Fibroblast of pulmonary artery (primary cell): ENCODE data around the gene TTC7B.

Experiments
- DNase-seq: peaks from one replicate; pipeline ENCODE4 v3.0.0-alpha.2; 2010; ENCODE audit warnings: low read depth
- H3K4me3 ChIP-seq: replicated peaks from 2 replicates; pipeline ENCODE4 v1.5.1; 2011; ENCODE audit warnings: low read depth, mild to moderate bottlenecking, control low read depth, low read length, moderate library complexity
- CTCF ChIP-seq: IDR thresholded peaks from 2 replicates; pipeline ENCODE4 v1.5.1; 2011; ENCODE audit warnings: mild to moderate bottlenecking, control low read depth, low read length, inconsistent platforms; ENCODE audit errors: missing control alignments

TTC7B gene

GRCh38 chr14:90508536-90509254 lies 307.5 kb downstream of the TTC7B start:
- H3K4me3 ChIP-seq, result no peak overlapping the region
- no peak for DNase-seq
- no peak for TF ChIP-seq CTCF

- no peak for TF ChIP-seq CTCF
- no peak for DNase-seq
- no peak overlapping the region for H3K4me3 ChIP-seq
Measured at GRCh38 chr14:90508036-90508435, 308.2 kb downstream of the TTC7B start.

GRCh38 chr14:90507428-90507827 lies 308.8 kb downstream of the TTC7B start:
- H3K4me3 ChIP-seq, result no peak overlapping the region
- no peak for DNase-seq
- no peak for TF ChIP-seq CTCF

- TF ChIP-seq CTCF, result no peak
- no peak for DNase-seq
Measured at GRCh38 chr14:90506748-90507147, 309.5 kb downstream of the TTC7B start.

GRCh38 chr14:90505531-90505930 lies 310.7 kb downstream of the TTC7B start:
- no peak overlapping the region for H3K4me3 ChIP-seq
- TF ChIP-seq CTCF, result no peak
- DNase-seq, result no peak

More at GRCh38 chr14:90506748-90507147, 309.5 kb downstream of the TTC7B start:
- no peak overlapping the region for H3K4me3 ChIP-seq

GRCh38 chr14:90504643-90505042 lies 311.6 kb downstream of the TTC7B start:
- DNase-seq, result no peak
- no peak for TF ChIP-seq CTCF

GRCh38 chr14:90503582-90503981 lies 312.6 kb downstream of the TTC7B start:
- TF ChIP-seq CTCF, result no peak
- no peak overlapping the region for H3K4me3 ChIP-seq
- DNase-seq, result no peak

More at GRCh38 chr14:90504643-90505042, 311.6 kb downstream of the TTC7B start:
- no peak overlapping the region for H3K4me3 ChIP-seq
